Anterior cingulate cortex (tissue), 58 donors: Measurements from ENCODE around the gene LMCD1.

Experiments used
- DNase-seq, 58 donors: peaks; one replicate each; lab custom pipeline; 2025; lab: John Stamatoyannopoulos, UW

LMCD1 gene

GRCh38 chr3:8607234-8608040, 105.8 kb downstream of the LMCD1 start:
- peak in 32 of 58 donors; percentile 4 to 55 (median 17) for DNase-seq

DNA sequence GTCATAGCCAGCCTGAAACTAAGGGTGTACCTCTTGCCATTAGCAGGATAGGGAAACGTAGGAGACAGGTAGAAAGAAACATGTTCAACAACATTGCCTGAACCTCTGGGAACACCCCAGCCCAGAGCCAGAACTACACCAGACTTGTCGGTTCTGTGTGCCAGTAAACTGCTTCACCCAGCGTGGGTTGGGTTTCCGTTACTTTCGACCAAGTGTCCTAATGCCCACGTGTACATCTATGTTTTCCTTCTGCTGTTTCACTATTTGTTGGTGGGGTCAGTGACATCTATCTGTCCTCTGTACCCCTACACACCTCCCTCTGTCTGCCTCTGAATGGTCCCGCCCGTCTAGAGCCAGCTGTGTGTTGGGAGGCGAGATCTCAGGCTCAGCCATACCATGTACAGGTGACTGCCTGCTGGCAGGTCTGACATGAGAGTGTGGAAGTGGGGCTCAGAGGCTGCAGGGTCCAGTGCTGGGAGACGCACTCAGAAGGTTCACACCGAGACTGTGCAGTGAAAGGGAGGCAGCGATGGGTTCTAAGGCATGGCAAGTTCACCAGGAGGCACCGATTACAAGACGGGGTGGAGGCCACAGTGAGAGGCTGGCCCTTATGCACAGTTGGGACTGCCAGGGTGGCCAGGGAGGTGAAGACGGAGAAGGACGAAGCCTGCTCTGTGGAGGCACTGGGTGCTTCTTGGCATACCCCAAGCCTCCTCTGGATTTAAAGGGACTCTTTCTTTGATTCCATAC, 106.6 kb downstream of the LMCD1 start:
- DNase-seq: no peak

GRCh38 chr3:8608791-8609467, 107.3 kb downstream of the LMCD1 start:
- no peak for DNase-seq

DNA sequence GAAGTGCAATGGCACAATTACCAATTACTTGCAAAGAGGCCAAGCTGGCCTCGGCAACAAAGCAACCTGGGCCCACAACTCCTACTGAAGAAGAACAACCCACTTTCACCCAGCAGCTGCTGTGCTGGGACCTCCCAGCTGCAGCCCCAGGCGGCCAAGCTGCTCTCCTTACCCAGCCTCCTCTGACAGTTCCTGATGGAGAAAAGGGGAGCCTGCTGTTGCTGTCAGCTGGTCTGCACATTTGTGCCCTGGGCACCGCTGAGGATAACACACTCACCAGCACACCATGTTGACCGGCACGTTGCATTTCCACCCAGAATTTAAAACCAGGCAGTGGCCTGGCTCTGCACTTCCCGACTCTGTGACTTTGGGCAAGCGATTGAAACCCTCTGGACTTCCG, 109.3 kb downstream of the LMCD1 start:
- no peak for DNase-seq

- DNase-seq: no peak
These were observed 116.3 kb downstream of the LMCD1 start for GRCh38 chr3:8617921-8618320.

GRCh38 chr3:8618950-8619349, 117.3 kb downstream of the LMCD1 start:
- no peak for DNase-seq

GRCh38 chr3:8619548-8619947, 117.9 kb downstream of the LMCD1 start:
- DNase-seq: no peak

DNA sequence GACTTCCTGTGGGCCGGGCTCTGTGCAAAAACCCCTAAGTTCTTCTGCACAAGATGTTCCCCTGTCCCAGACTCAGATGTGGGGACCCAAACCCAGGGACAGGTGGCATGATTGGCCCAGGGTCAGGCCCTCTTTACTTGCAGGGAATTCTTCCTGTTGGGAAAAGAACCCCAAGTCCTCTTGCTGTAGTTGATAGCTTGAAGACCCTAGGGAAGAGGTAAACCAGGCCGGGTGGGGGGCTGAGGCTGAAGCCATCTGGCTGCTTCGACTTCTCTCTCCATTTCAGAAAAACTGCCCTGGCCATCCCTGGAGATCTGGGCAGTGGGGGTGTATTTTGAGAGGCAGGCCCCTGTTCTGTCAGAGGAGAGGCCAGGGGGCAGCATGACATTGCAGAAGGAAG, 119.5 kb downstream of the LMCD1 start:
- DNase-seq: no peak

GRCh38 chr3:8621872-8622271, 120.2 kb downstream of the LMCD1 start:
- no peak for DNase-seq

GRCh38 chr3:8622873-8623691, 121.5 kb downstream of the LMCD1 start:
- DNase-seq: peak in 53 of 58 donors; percentile 2 to 79 (median 38)

- DNase-seq: no peak
These were observed 122.1 kb downstream of the LMCD1 start for GRCh38 chr3:8623741-8624140.
